Activated CD8-positive, alpha-beta memory T cell treated with anti-CD3 and anti-CD28 coated beads, Interleukin-2, amount 50 U/mL, for 1 hour (primary cell): Measurements from ENCODE around the gene POLD1.

Source experiments
- DNase-seq: peaks from one replicate; pipeline ENCODE4 v3.0.0-alpha.2; 2020; ENCODE audit errors: extremely low read depth

Gene POLD1

DNA sequence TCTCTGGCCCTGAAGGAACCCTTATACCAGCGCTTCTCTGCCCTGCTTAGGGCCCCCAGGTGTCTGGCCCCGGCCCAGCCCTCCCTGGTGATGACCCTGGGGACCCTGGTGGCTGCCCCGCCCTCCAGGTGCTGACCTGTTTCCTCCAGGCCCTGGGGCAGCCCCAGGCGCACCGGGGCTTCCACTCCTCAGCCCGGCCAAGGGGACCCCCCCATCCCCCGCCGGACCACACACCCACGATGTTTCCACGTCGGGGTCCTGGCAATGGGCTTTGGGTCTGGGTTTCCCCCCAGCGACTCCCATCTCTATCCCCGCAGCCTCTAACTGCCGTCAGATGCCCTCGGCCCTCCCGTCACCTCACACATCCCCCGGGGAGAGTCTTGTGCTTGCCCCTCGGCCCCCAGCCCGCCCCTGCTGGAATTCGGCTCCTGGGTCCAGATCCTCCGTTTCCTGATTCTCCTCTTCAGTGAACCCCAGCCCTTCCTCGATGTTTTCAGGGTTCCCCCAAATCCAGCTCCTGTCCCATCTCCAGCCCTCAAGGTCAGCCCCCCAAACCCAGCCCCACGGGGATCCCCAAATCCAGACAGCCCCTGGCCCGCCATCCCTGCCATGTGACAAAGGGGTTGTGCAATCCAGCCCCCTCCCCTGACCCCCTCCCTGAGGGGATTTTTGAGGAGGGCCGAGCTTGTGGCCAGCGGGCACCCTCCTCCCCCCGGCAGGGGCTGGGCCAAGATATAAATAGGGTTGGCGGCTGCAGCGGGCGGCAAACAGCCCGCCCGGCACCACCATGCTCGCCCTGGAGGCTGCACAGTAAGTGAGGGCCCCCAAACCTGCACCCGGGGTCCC is 34.3 kb downstream of the POLD1 start, which contains the start of gene SPIB:
SPIB (plus strand) TSS at position 763 of the 846 bp plus-strand sequence; CDS start at position 788, 25 bp downstream.
- DNase-seq, result no peak

DNA sequence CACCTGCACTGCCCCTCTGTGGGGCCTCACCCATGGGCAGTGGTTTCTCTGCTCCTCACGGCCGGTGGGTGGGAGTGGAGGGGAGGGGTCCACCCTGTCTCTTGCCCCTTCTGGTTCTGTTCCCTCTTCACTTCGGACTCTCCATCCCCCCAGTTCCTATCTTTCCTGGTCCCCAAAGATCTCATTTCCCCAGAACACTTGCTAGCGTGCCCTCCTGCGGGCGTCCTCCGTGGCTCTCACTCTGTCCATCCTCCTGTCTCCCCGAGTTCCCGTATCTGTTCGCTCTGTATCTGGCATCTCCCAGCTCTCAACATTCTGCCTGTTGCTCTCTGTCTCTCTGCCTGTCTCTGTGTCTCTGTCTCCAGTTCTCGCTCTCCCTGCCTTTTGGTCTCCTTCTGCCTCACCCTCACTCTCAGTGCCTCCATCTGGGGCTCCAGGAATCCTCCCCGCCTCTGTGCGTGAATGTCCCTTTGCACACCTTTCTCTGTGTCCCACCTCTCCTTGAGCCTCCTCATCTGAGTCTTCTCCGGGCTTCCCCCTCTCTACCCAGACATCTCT is 35.0 kb downstream of the POLD1 start:
- no peak for DNase-seq

DNA sequence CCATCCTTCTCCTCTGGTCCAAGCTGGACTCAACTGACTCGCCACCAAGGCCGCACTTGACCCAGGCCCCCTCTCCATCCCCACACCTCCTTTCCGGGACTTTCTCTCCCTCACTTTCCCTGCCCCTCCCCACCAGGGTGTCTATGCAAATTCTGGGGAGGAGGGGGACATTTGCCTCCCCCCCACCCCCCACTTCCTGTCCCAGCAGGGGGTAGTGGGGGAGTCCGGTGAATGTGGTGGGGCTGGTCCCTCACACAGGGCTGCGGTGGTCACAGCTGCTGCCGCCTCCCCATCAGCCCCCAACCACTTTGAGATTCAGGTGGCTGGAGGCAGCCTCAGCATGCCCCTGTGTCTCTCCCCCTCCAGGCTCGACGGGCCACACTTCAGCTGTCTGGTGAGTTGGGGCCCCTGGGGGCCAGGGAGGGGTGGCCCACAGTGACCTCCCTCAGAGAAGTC is 35.5 kb downstream of the POLD1 start:
- DNase-seq, result no peak

DNA sequence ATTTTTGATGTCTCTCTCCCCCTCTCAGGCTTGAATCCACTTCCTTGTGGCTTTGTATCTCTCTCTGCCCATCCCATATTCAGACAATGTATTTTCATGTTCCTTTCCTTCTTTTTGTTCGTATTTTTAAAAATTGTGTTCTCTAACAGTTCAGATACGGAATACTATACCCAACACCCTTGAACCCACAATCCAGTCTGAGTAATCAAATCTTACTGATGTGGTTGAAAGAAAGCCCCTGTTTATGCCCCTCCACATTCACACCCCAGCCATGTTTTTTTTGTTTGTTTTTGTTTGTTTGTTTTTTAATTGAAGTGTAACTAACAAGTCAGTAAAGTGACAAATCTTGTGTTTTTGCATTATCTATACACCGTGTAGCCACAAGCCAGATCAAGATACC is 36.0 kb downstream of the POLD1 start:
- DNase-seq, result no peak

DNA sequence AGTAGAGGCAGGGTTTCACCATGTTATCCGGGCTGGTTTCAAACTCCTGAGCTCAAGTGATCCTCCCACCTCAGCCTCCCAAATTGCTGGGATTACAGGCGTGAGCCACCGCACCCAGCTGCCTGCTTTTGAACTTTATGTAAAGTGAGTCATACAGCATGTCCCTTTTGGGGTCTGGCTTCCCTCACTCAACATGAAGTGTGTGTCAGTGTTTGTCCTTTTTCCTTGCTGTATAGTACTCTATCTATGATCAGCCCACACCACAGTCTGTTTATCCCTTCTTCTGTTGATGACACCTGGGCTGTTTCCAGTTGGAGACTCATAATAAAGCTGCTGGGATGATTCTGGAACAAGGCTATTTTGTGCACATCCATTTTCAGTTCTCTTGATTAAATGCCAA is 36.7 kb downstream of the POLD1 start:
- DNase-seq, result no peak

DNA sequence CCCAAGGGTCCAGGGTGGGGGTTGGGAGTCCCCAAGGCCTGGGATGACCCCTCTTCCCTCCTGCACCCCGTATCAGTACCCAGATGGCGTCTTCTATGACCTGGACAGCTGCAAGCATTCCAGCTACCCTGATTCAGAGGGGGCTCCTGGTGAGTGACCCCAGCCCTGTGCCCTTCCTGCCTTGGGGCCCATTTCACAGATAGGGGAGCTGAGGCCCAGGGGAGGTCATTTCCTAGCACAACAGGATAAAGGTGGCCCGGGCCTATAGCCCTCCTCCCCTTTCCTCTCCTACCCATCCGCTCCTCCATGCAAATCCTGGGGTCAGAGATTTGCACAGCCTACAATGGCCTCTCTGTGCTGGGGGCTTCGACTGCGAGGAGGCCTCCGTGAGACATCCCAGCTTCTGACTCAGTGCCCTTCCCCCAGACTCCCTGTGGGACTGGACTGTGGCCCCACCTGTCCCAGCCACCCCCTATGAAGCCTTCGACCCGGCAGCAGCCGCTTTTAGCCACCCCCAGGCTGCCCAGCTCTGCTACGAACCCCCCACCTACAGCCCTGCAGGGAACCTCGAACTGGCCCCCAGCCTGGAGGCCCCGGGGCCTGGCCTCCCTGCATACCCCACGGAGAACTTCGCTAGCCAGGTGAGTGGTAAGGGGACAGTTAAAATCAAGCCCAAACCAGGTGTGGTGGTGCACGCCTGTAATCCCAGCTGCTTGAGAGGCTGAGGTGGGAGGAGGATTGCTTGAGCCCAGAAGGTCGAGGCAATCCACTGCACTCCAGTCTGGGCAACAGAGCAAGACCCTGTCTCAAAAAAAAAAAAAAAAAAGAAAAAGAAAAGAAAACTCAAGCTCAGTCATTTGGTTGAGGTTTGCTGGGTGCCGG is 38.5 kb downstream of the POLD1 start:
- DNase-seq, result no peak

DNA sequence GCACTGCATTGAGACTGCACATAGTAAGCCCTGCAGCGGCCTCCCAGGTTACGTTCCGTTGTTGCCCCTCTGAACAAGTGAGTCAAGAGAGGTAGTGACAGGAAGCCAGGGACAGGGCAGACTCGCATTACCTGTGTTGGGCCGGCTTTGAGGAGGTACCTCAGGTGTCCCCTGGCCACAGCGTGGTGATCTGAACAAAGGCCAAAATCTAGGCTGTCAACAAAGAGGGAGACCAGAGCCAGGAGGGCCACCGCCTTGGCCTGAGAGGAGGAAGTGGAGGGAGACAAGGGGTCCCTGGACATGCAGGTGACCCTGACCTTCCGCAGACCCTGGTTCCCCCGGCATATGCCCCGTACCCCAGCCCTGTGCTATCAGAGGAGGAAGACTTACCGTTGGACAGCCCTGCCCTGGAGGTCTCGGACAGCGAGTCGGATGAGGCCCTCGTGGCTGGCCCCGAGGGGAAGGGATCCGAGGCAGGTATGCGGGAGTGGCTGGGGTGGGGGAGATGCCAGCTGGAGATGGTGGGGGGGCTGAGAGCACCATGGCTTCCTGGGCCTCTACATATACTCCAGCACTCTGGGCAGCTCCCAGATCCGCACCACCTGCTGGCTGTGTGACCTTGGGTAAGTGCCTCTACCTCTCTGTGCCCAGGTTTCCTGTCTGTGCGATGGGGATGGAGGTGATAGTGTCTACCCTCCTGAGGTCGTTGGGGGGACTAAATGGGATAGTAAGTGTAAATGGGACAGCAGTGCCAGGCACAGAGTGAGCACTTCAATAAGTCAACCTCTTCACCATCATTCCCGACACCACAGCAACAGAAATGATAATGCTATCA is 39.3 kb downstream of the POLD1 start:
- no peak for DNase-seq

DNA sequence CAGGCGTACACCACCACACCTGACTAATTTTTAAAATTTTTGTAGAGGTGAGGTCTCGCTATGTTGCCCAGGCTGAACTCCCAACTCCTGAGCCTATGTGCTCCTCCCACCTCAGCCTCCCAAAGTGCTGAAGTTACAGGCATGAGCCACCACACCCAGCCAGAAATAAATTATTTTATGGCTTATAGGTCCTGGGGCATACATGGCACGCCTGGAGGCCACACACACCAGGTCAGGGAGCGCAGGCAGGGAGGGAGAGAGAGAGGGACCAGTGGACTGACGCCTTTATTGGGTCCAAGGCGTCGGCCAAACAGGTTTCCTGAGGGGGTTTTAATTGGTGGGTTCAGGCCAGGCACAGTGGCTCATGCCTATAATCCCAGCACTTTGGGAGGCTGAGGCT is 41.4 kb downstream of the POLD1 start:
- no peak for DNase-seq

DNA sequence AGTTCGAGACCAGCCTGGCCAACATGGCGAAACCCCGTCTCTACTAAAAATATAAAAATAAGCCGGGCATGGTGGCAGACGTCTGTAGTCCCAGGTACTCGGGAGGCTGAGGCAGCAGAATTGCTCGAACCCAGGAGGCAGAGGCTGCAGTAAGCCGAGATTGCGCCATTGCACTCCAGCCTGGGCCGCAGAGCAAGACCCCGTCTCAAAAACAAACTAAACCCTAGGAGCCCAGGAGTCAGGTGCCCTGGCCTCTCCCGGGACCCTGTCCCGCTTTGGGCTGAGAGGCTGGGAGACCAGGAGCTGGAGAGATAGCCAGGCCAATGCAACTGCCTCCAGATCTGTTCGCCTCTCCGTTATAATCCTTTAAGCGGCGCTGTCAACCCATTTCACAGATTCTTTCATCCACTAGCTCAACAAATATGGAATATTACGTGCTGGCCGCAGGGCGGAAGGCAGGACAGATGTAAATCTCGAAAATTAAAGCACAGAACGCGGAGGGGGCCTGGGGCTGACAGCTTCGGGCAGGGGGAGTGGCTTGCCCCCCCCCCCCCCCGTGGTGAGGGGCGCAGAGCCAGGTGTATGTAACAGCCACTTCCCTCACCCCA is 43.3 kb downstream of the POLD1 start:
- no peak for DNase-seq

DNA sequence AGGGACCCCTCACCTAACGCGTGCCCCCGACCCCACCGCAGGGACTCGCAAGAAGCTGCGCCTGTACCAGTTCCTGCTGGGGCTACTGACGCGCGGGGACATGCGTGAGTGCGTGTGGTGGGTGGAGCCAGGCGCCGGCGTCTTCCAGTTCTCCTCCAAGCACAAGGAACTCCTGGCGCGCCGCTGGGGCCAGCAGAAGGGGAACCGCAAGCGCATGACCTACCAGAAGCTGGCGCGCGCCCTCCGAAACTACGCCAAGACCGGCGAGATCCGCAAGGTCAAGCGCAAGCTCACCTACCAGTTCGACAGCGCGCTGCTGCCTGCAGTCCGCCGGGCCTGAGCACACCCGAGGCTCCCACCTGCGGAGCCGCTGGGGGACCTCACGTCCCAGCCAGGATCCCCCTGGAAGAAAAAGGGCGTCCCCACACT is 43.9 kb downstream of the POLD1 start:
- no peak for DNase-seq

DNA sequence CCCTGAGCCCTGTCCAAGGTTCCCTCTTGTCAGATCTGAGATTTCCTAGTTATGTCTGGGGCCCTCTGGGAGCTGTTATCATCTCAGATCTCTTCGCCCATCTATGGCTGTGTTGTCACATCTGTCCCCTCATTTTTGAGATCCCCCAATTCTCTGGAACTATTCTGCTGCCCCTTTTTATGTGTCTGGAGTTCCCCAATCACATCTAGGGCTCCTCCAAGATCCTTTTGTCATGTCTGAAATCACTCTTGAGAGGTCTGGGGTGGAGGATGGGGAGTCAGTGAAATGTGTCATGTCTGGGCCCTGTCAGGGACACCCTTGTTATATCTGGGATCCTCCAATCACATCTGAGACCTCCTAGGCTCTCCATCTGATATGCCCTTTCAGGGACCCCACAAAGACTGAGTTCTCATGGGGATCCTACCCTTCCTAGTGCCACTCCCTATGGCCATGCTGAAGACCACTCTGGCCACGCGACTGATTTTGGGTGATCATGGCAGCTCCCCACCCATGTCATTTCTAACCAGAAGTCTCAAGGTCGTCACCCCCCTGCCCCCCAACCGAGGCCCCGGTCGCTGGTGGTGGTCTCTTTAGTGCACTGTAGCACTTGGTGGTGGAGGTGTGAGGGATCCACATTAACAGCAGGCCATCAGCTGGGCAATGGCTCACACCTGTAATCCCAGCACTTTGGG is 44.8 kb downstream of the POLD1 start:
- no peak for DNase-seq

DNA sequence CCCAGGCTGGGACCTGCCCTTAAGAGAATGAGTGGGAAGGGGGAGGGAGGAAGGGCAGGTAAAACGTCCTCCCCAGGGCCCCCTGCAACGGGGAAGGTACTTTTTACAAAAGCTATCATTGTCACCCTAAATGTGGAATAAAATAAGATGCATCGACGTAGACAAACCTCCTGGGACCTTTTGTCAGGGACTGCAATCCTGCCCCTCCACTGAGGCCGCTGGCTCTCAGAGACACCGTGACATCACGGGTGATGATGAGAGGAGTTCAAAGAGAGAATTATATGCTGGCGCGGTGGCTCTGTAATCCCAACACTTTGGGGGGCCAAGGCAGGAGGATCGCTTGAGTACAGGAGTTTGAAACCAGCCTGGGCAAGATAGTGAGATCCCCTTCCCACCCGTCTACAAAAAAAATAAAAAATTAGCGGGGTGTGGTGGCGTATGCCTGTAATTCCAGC is 46.8 kb downstream of the POLD1 start:
- no peak for DNase-seq

DNA sequence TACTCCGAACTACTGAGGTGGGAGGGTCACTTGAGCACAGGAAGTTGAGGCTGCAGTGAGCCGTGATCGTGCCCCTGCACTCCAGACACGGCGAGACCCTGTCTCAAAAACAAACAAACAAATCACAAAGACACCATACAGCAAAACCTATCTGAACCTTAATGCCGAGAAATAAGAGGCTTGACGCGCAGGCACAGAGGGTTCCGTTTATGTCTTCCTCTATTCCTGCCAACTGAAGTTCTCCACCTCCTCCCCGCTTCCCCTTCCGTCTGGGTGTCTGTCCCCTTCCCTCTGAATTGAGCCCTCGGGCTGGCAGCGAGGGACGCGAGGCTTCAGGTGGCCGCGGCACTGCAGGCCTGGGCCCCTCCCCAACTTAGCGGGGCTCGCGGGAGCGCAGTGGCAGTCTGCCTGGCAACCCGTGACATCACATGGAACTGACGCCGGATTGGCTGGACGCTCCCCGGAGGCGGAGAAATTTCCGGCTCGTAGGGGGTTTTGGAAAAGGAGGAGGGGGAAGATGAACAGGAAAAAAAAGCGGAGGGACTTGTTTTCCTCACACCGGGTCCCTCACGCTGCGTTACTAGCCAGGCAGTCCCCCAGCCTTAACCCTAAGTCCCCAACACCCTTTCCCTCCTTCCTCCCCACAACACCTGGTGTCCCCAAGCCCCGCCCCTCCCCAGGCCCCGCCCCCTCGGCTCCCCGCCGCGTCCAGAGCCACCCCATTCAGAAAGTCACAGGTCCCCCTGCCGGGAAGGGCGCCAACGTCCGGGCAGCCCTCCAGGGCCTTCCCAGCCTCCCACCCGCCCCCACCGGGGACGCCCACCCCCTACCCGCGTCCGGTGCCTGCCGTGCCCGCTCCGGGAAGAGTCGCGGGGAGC is 47.4 kb downstream of the POLD1 start:
- peak; percentile 51 for DNase-seq

DNA sequence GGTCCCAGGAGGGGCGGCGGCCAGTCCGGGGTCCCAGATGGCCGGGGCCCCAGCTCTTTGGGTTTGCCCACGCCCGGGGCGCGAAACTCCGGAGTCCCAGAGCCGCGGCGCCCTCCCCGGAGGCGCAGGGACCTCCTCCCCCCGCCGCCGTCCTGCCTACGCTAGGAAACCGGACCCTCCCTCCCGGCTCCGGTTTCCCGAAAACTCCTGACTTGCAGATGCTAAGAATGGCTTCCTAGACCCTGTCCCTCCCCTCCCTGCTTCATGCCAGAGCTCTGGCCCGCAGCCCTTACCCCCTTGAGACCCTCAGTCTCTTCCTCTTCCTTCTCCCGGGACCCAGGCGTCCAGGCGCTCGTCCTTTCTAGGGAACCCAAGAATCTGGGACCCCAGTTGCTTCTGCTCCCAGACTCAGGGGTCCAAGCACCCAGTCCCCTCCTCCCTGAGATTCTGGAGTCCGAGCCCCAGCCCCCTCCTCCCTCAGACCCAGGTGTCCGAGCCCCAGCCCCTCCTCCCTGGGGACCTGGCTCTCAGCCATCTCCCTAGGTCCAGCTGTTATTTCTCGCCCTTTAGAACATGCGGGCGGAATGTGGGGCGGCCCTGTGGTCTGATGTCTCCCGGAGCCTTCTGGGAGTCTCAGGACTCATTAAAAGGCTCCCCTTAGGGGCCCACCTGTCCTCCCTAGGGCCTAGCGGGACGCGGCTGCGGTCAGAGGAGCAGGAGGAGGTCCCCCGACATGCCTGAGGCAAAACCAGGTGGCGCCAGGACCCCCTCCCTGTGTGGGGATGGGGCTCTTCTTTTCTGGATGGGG is 48.3 kb downstream of the POLD1 start, which contains the start of gene MYBPC2:
MYBPC2 (plus strand) TSS at position 672 of the 808 bp plus-strand sequence; CDS start at position 734, 62 bp downstream.
- DNase-seq, result no peak

DNA sequence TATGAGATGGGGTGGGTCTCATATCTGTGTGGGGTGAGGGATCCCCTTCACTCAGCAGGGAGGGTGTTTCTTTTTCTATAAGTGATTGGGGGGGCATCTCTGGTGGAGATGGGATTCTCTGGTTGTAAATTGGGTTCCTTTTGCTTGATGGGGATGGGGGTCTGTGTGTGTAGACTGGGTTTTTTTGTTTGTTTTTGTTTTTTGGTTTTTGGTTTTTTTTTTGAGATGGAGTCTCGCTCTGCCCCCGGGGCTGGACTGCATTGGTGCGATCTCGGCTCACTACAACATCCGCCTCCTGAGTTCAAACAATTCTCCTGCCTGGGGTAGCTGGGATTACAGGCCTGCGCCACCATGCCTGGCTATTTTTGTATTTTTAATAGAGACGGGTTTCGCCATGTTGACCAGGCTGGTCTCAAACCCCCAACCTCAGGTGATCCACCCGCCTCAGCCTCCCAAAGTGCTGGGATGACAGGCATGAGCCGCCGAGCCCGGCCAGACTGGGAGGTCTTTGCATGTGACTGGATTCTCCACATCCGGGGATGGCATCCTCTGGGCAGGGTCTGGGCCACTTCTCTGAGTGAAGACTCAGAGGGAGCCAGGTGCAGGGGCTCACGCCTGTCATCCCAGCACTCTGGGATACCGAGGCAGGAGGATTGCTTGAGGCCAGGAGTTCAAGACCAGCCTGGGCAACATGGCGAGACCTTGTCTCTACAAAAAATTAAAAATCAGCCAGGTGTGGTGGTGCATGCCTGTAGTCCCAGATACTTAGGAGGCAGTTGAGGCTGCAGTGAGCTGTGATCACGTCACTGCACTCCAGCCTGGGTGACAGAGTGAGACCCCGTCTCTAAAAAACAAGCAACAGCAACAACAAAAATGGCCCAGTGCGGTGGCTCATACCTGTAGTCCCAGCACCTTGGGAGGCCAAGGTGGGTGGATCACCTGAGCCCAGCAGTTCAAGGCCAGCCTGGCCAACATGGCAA is 49.3 kb downstream of the POLD1 start:
- no peak for DNase-seq

DNA sequence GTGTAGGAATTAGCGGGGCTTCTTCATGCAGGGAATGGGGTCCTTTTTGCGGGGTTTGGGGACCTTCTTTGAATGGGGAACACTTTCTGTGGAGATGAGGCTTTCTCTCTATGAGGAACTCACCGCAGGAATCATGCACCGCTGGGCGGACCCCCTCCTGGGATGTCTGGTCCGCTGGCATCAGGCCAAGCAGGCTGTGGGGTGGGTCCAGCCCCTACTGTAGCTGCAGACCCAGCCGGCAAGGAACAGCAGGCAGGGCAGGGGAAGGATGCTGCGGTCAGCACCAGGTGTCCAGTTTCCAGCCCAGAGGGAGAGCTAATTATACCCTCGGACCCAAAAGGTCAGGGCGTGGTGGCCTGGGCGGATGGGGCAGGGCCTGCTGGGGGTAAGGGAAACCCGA is 50.4 kb downstream of the POLD1 start:
- no peak for DNase-seq

DNA sequence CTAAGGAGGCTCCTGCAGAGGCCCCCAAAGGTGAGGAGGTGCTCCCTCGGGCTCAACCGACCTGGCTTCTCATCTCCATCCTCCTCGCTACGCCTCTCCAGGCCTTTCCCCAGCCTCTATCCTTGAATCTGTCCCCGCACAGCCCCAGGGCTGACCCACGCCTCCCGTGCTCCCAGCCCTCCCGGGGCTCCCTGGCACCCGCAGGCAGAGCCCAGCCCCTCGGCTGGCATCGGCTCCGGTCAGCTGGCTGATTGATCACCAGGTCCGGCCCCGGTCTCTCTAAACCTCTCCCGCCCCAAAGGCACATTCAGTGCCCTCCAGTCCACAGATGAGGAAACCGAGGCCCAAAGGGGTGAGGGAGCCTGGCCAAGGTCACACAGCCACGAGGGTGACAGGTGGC is 51.1 kb downstream of the POLD1 start:
- DNase-seq, result no peak
